GM23248 (cell line): ENCODE data around the gene RIMS4. TPM values are rescaled to one million over a fixed set of nuclear protein-coding genes. Genes with fewer than 3 reads are reported as not detected.

Source experiments
- DNase-seq: peaks from one replicate; pipeline ENCODE4 v3.0.0-alpha.2; 2015
- H2AFZ ChIP-seq: fragments of 200-600 bp; sonication (generic); 2 replicates; pipeline ENCODE4 v1.6.1; 2016; ENCODE audit warnings: antibody characterized with exemption
- H3F3A ChIP-seq: fragments of 200-600 bp; sonication (generic); 2 replicates; pipeline ENCODE4 v1.6.1; 2016; ENCODE audit warnings: mild to moderate bottlenecking, antibody characterized with exemption, mixed run types; ENCODE audit not compliant: insufficient read depth
- H3K27ac ChIP-seq: fragments of 200-600 bp; sonication (generic); 2 replicates; pipeline ENCODE4 v1.5.1; 2016; ENCODE audit warnings: mild to moderate bottlenecking
- H3K27me3 ChIP-seq: fragments of 200-600 bp; sonication (generic); replicated peaks from 2 replicates; pipeline ENCODE4 v1.6.1; 2016; ENCODE audit warnings: mild to moderate bottlenecking; ENCODE audit not compliant: insufficient read depth
- H3K36me3 ChIP-seq: fragments of 200-600 bp; sonication (generic); 2 replicates; pipeline ENCODE4 v1.6.1; 2016; ENCODE audit warnings: low read depth, mild to moderate bottlenecking
- H3K4me1 ChIP-seq: fragments of 200-600 bp; sonication (generic); 2 replicates; pipeline ENCODE4 v1.6.1; 2016; ENCODE audit warnings: mild to moderate bottlenecking; ENCODE audit not compliant: insufficient read depth
- H3K4me2 ChIP-seq: fragments of 200-600 bp; sonication (generic); one replicate; pipeline ENCODE4 v1.6.1; 2016; ENCODE audit warnings: mild to moderate bottlenecking; ENCODE audit not compliant: unreplicated experiment
- H3K4me3 ChIP-seq: fragments of 200-600 bp; sonication (generic); 2 replicates; pipeline ENCODE4 v1.5.1; 2016; ENCODE audit warnings: mild to moderate bottlenecking
- H3K79me2 ChIP-seq: fragments of 200-600 bp; sonication (generic); 2 replicates; pipeline ENCODE4 v1.6.1; 2016; ENCODE audit warnings: mild to moderate bottlenecking; ENCODE audit not compliant: insufficient read depth
- H3K9ac ChIP-seq: fragments of 200-600 bp; sonication (generic); 2 replicates; pipeline ENCODE4 v1.6.1; 2016; ENCODE audit warnings: mild to moderate bottlenecking
- H3K9me2 ChIP-seq: fragments of 200-600 bp; sonication (generic); 2 replicates; pipeline ENCODE4 v1.6.1; 2016; ENCODE audit warnings: mixed run types, mild to moderate bottlenecking, moderate library complexity; ENCODE audit not compliant: insufficient read depth
- H3K9me3 ChIP-seq: fragments of 200-600 bp; sonication (generic); one replicate; pipeline ENCODE4 v1.6.1; 2017; ENCODE audit warnings: low read depth
- H4K20me1 ChIP-seq: fragments of 200-600 bp; sonication (generic); 2 replicates; pipeline ENCODE4 v1.6.0; 2016; ENCODE audit not compliant: insufficient read depth
- EZH2 ChIP-seq: fragments of 200-600 bp; sonication (generic); IDR thresholded peaks from 2 replicates; pipeline ENCODE4 v1.6.1; 2018; ENCODE audit warnings: antibody characterized with exemption, mild to moderate bottlenecking; ENCODE audit not compliant: insufficient read depth, poor library complexity, severe bottlenecking
- EZH2phosphoT487 ChIP-seq: fragments of 200-600 bp; sonication (generic); IDR thresholded peaks from 2 replicates; pipeline ENCODE4 v1.6.1; 2018; ENCODE audit warnings: antibody characterized with exemption, moderate library complexity, mild to moderate bottlenecking, low read depth; ENCODE audit not compliant: insufficient read depth
- WGBS, 2 experiments: methylation state at CpG; one replicate each; pipeline ENCODE4 v1.1.6; 2015 to 2017; ENCODE audit warnings: low lambda C conversion rate in 2 of 2, low coverage in 1 of 2; ENCODE audit errors: missing lambda C conversion rate in 2 of 2; 5-methylcytosine and 5-hydroxymethylcytosine counted together
- in situ Hi-C: fragments of 300-500 bp; cut with MboI; formaldehyde crosslinking; loops from 2 replicates; pipeline ENCODE4 v1.15.0; 2020
- polyA plus RNA-seq: library from polyadenylated mRNA; unstranded; fragments of >200 nt; fragmentation: Nextera tagmentation; extraction: Ambion mirVana; gene quantifications from 2 replicates; pipeline ENCODE4 v1.2.1, GENCODE V29; 2016
- total RNA-seq: library from RNA; depleted of rRNA; stranded (reverse); fragments of >200 nt; shearing (Covaris generic); gene quantifications from 2 replicates; pipeline ENCODE4 v1.2.3, GENCODE V29; 2014

Gene RIMS4
- total and polyA plus RNA-seq, 2 experiments from 2014 or later = 0.22 TPM; not detected in 1

- no peaks in the 10 kb centered on the region for H3K79me2 ChIP-seq
- H3K9me3 ChIP-seq = no peaks in the 10 kb centered on the region
- in situ Hi-C loops = loop anchor here (10.0 kb wide), 1 partner anchor 122 kb away; no protein-coding TSS in a partner anchor
- no peaks in the 10 kb centered on the region for H3K4me1 ChIP-seq
- TF ChIP-seq EZH2phosphoT487 (no peak), EZH2 (no peak)
- H3K4me3 ChIP-seq = no peak overlapping the region
- DNase-seq = no peak
- H3K27ac ChIP-seq = no peak overlapping the region
- no peaks in the 10 kb centered on the region for H3F3A ChIP-seq
- WGBS, 2 experiments = 78 to 81% methylated on average over 14 of the region's 14 CpGs
- H3K36me3 ChIP-seq = no peaks in the 10 kb centered on the region
- H3K4me2 ChIP-seq = no peak overlapping the region
- no peaks in the 10 kb centered on the region for H4K20me1 ChIP-seq
- H3K9ac ChIP-seq = no peak overlapping the region
- no peaks in the 10 kb centered on the region for H3K27me3 ChIP-seq
- H2AFZ ChIP-seq = no peak overlapping the region
- H3K9me2 ChIP-seq = no peaks in the 10 kb centered on the region
Observed at GRCh38 chr20:44742304-44743079, 67.9 kb downstream of the RIMS4 start.

GRCh38 chr20:44739942-44740341 is 70.4 kb downstream of the RIMS4 start:
- no peaks in the 10 kb centered on the region for H3K79me2 ChIP-seq
- no peak overlapping the region for H3K9ac ChIP-seq
- peaks cover 11% of the 10 kb centered on the region for H3K4me1 ChIP-seq
- TF ChIP-seq EZH2phosphoT487 (no peak), EZH2 (no peak)
- H3K9me3 ChIP-seq = no peaks in the 10 kb centered on the region
- DNase-seq = no peak
- in situ Hi-C loops = loop anchor here (10.0 kb wide), 1 partner anchor 125 kb away; no protein-coding TSS in a partner anchor
- no peaks in the 10 kb centered on the region for H4K20me1 ChIP-seq
- no peak overlapping the region for H3K4me3 ChIP-seq
- H3F3A ChIP-seq = peaks cover 8% of the 10 kb centered on the region; the same call in 1 of the 2 replicates
- H2AFZ ChIP-seq = no peak overlapping the region
- no peaks in the 10 kb centered on the region for H3K27me3 ChIP-seq
- no peaks in the 10 kb centered on the region for H3K9me2 ChIP-seq
- no peak overlapping the region for H3K27ac ChIP-seq
- no peaks in the 10 kb centered on the region for H3K36me3 ChIP-seq
- WGBS, 2 experiments = 27 to 34% methylated on average over 2 of the region's 2 CpGs
- no peak overlapping the region for H3K4me2 ChIP-seq

GRCh38 chr20:44738813-44739477 is 71.4 kb downstream of the RIMS4 start:
- Histone ChIP-seq H3K9me3 (no peaks in the 10 kb centered on the region), H3K79me2 (no peaks in the 10 kb centered on the region), H3K27me3 (no peaks in the 10 kb centered on the region), H3F3A (peaks cover 8% of the 10 kb centered on the region; the same call in 1 of the 2 replicates), H3K27ac (no peak overlapping the region), H3K4me1 (peaks cover 17% of the 10 kb centered on the region), H4K20me1 (no peaks in the 10 kb centered on the region), H3K9ac (no peak overlapping the region), H3K4me2 (no peak overlapping the region), H3K36me3 (no peaks in the 10 kb centered on the region), H3K9me2 (no peaks in the 10 kb centered on the region), H3K4me3 (0 out of 2 replicates have a peak overlapping the region, but pooled peaks have one; percentile 26), H2AFZ (peak overlapping the region; percentile 55; the same call in 1 of the 2 replicates)
- peak; percentile 85 for DNase-seq
- WGBS, 2 experiments = 30 to 32% methylated on average over 7 of the region's 7 CpGs
- in situ Hi-C loops = no loop called here
- no peak for TF ChIP-seq EZH2phosphoT487
- TF ChIP-seq EZH2 = no peak

- TF ChIP-seq EZH2phosphoT487 = no peak
- TF ChIP-seq EZH2 = no peak
- Histone ChIP-seq H3K27ac (no peak overlapping the region), H3K9me3 (no peaks in the 10 kb centered on the region), H3K9ac (no peak overlapping the region), H3K9me2 (no peaks in the 10 kb centered on the region), H4K20me1 (no peaks in the 10 kb centered on the region), H3K27me3 (no peaks in the 10 kb centered on the region), H3K4me3 (no peak overlapping the region), H3K4me2 (no peak overlapping the region), H3K4me1 (peaks cover 17% of the 10 kb centered on the region), H3K79me2 (no peaks in the 10 kb centered on the region), H3F3A (peaks cover 14% of the 10 kb centered on the region; the same call in 1 of the 2 replicates), H3K36me3 (no peaks in the 10 kb centered on the region), H2AFZ (no peak overlapping the region)
- no peak for DNase-seq
- 88 to 93% methylated on average over 4 of the region's 4 CpGs for WGBS, 2 experiments
- in situ Hi-C loops = no loop called here
Observed at GRCh38 chr20:44737116-44737515, 73.2 kb downstream of the RIMS4 start.
